ENCODE measurements around the gene PPHLN1. TPM values are rescaled to one million over a fixed set of nuclear protein-coding genes. Genes with fewer than 3 reads are reported as not detected.

Gene PPHLN1
- total and polyA plus RNA-seq, 2 of the 8 experiments (the other 6 are each of a cell fraction or from before 2014, with no cell fraction given) = 34.3 to 71.6 TPM

- Histone ChIP-seq H3K4me2 (ENCODE audit: insufficient read depth in 1 of 2, low read depth in 2 of 2, low read length in 2 of 2) (no peak overlapping the region), H4K8ac (ENCODE audit: extremely low read depth, insufficient read depth, low read length) (no peak overlapping the region), H3K27me3 (replicated peaks in 1 of 4; ENCODE audit: control insufficient read depth in 3 of 4, extremely low read depth in 1 of 4, insufficient read depth in 3 of 4, low read length in 3 of 4) (no peaks in the 10 kb centered on the region), H3K36me3 (ENCODE audit: control insufficient read depth in 2 of 4, insufficient read depth in 4 of 4, low read length in 3 of 4) (no peaks in the 10 kb centered on the region), H4K20me1 (replicated peaks in 1 of 2; ENCODE audit: control insufficient read depth in 1 of 2, insufficient read depth in 2 of 2, low read length in 2 of 2) (no peaks in the 10 kb centered on the region), H2BK15ac (ENCODE audit: low read length) (no peak overlapping the region), H3K14ac (ENCODE audit: insufficient read length) (no peak overlapping the region), H4K5ac (ENCODE audit: insufficient read length, low read depth, low read length) (no peak overlapping the region), H3K9me3 (ENCODE audit: insufficient read depth in 2 of 2, low read depth in 1 of 2, low read length in 1 of 2) (peaks cover 2 to 5% of the 10 kb centered on the region in 2 experiments; a peak in 3 of 4 replicates), H3K27ac (ENCODE audit: low read depth, low read length) (no peak overlapping the region), H3K18ac (ENCODE audit: extremely low read depth, low read length) (no peak overlapping the region), H2BK120ac (replicated peaks; ENCODE audit: low read depth, low read length) (no peak overlapping the region), H3K4me1 (replicated peaks in 1 of 4; ENCODE audit: control insufficient read depth in 3 of 4, insufficient read depth in 4 of 4, low read length in 3 of 4) (no peaks in the 10 kb centered on the region), H2BK20ac (ENCODE audit: low read length) (no peak overlapping the region), H3K4me3 (ENCODE audit: extremely low read depth in 1 of 4, insufficient read depth in 2 of 4, low read depth in 3 of 4, low read length in 4 of 4) (no peak overlapping the region), H3K9ac (replicated peaks in 1 of 4; ENCODE audit: extremely low read depth in 1 of 4, low read depth in 3 of 4, low read length in 3 of 4) (no peak overlapping the region), H3K23me2 (ENCODE audit: low read depth, low read length) (no peaks in the 10 kb centered on the region), H3K79me1 (ENCODE audit: low read depth, low read length) (no peaks in the 10 kb centered on the region), H2BK12ac (ENCODE audit: low read depth, low read length) (no peak overlapping the region), H2AFZ (ENCODE audit: low read length) (no peak overlapping the region), H3K56ac (replicated peaks; ENCODE audit: insufficient read length, low read depth, low read length) (no peak overlapping the region), H2BK5ac (ENCODE audit: low read depth, low read length) (no peak overlapping the region), H3K79me2 (ENCODE audit: control insufficient read depth in 1 of 2, insufficient read depth in 2 of 2, low read length in 2 of 2) (no peaks in the 10 kb centered on the region), H3K4ac (replicated peaks; ENCODE audit: insufficient read length, low read depth, low read length) (no peak overlapping the region), H3K23ac (ENCODE audit: insufficient read length) (no peak overlapping the region), H2AK5ac (ENCODE audit: low read depth, low read length) (no peak overlapping the region), H4K91ac (replicated peaks; ENCODE audit: insufficient read length, low read length) (no peak overlapping the region)
- CTCF ChIA-PET (ENCODE audit: partially characterized antibody) = no interaction called here
- WGBS, 2 experiments (ENCODE audit: extremely low coverage in 1 of 2, insufficient coverage in 1 of 2, insufficient read length in 1 of 2, insufficient replicate concordance in 2 of 2, low coverage in 1 of 2, low lambda C conversion rate in 2 of 2, missing lambda C conversion rate in 1 of 2) = 98% methylated on average over 2 of the region's 2 CpGs; no CpG with 5 or more reads in 1 of the 2 experiments
- TF ChIP-seq JUN (IDR thresholded peaks at IDR 0.05; ENCODE audit: low read depth, low read length) (no peak), RFX5 (IDR thresholded peaks at IDR 0.05; ENCODE audit: borderline replicate concordance, low read depth, low read length) (no peak), CTBP2 (IDR thresholded peaks at IDR 0.05; ENCODE audit: borderline replicate concordance, insufficient read depth, insufficient read length, low read length) (no peak), SAP30 (IDR thresholded peaks at IDR 0.05; ENCODE audit: insufficient read depth, insufficient replicate concordance, low read length) (no peak), GTF2F1 (IDR thresholded peaks at IDR 0.05; ENCODE audit: borderline replicate concordance, low read depth, low read length) (no peak), SIN3A (conservative IDR thresholded peaks at IDR 0.05 in 1 of 2, IDR thresholded peaks at IDR 0.05 in 1 of 2; ENCODE audit: low read depth in 1 of 2, low read length in 2 of 2) (no peak), RAD21 (IDR thresholded peaks at IDR 0.05 in 1 of 2, conservative IDR thresholded peaks at IDR 0.05 in 1 of 2; ENCODE audit: low read depth in 2 of 2, low read length in 2 of 2) (no peak), GABPA (IDR thresholded peaks at IDR 0.05; ENCODE audit: borderline replicate concordance, insufficient read depth, low read length) (no peak), KDM4A (IDR thresholded peaks at IDR 0.05; ENCODE audit: low read depth, low read length, severe bottlenecking) (no peak), BCL11A (IDR thresholded peaks at IDR 0.05; ENCODE audit: low read depth in 2 of 2, low read length in 2 of 2) (no peak), CEBPB (IDR thresholded peaks at IDR 0.05; ENCODE audit: low read depth, low read length) (no peak), RBBP5 (IDR thresholded peaks at IDR 0.05; ENCODE audit: borderline replicate concordance, low read depth, low read length) (no peak), MAFK (IDR thresholded peaks at IDR 0.05; ENCODE audit: low read depth, low read length) (no peak)
- POLR2A ChIA-PET (ENCODE audit: partially characterized antibody) = no interaction called here
- FAIRE-seq (no peak), DNase-seq (ENCODE audit: low read depth in 1 of 2, low spot score in 2 of 2) (no peak)
Observed at GRCh38 chr12:42291680-42292079, 34.3 kb upstream of the PPHLN1 start.

Measured in H1 (cell line).